A673 (cell line): Measurements from ENCODE around the gene COX11.

Experiments
- EZH2 ChIP-seq: fragments of 200-600 bp; sonication (generic); IDR thresholded peaks from 2 replicates; pipeline ENCODE4 v1.6.1; 2017; ENCODE audit warnings: borderline replicate concordance, low read depth, mild to moderate bottlenecking, mixed read lengths, antibody characterized with exemption, low read length; ENCODE audit not compliant: poor library complexity, severe bottlenecking
- TF ChIP-seq, protein P1 (sequence below): fragments of 300-800, 200-600 bp; sonication (generic); conservative IDR thresholded peaks from 2 replicates; pipeline ENCODE4 v1.5.1; 2017; ENCODE audit warnings: low read depth, mild to moderate bottlenecking, antibody characterized with exemption, low read length, moderate library complexity, mixed read lengths

DNA sequence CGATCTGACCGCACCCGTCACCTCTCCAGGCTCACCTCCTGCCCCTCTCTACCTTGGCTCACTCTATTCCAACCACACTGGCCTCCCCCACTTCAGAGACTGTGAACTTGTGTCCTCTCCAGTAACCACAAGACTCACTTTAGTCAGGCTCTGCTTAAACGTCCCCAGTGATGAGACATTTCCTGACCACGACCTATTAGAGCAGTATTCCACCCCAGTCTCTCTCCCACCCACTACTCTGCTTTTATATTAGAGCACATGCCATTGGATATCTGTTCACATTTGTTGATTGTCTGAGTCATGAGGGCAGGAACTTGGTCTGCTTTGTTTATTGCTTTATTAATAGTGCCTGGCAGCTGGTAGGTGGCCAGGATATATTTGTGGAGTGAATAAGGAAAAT, 20.1 kb downstream of the COX11 start:
- TF ChIP-seq, protein P1, sequence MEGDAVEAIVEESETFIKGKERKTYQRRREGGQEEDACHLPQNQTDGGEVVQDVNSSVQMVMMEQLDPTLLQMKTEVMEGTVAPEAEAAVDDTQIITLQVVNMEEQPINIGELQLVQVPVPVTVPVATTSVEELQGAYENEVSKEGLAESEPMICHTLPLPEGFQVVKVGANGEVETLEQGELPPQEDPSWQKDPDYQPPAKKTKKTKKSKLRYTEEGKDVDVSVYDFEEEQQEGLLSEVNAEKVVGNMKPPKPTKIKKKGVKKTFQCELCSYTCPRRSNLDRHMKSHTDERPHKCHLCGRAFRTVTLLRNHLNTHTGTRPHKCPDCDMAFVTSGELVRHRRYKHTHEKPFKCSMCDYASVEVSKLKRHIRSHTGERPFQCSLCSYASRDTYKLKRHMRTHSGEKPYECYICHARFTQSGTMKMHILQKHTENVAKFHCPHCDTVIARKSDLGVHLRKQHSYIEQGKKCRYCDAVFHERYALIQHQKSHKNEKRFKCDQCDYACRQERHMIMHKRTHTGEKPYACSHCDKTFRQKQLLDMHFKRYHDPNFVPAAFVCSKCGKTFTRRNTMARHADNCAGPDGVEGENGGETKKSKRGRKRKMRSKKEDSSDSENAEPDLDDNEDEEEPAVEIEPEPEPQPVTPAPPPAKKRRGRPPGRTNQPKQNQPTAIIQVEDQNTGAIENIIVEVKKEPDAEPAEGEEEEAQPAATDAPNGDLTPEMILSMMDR, result no peak
- TF ChIP-seq EZH2, result no peak
